Pancreas (tissue), 10 donors: Measurements from ENCODE around the gene TNFSF9. TPM values are rescaled to one million over a fixed set of nuclear protein-coding genes. Genes with fewer than 3 reads are reported as not detected.
A peak's percentile ranks its signal among the peaks of the same experiment; 100 is the strongest.

Source experiments
- ATAC-seq, 4 donors: fragments of 200-7000 bp; cut with Tn5 transposase; one replicate each; pipeline versions ENCODE4 v1.8.0 to v1.9.1; 2020; ENCODE audit warnings: mild to moderate bottlenecking in 4 of 4, moderate library complexity in 4 of 4
- DNase-seq, 6 donors: peaks; one replicate each; pipeline ENCODE4 v3.0.0-alpha.2; 2020
- FAIRE-seq: peaks from 2 replicates; lab custom pipeline; 2012; peaks lifted over from hg19 to GRCh38; lab: Jason Lieb, UNC
- H3K27ac ChIP-seq, 4 donors: fragments of 200-600 bp; sonication (generic); 1 replicate in 3 of 4; 2 replicates in 1 of 4; pipeline versions ENCODE4 v1.5.0 to v1.8.0; 2020
- H3K27me3 ChIP-seq, 4 donors: fragments of 200-600 bp; one replicate each; pipeline ENCODE4 v1.8.0; 2021
- H3K36me3 ChIP-seq, 3 donors: fragments of 200-600 bp; sonication (generic) in 1 of 3; one replicate each; pipeline versions ENCODE4 v1.5.0 to v1.8.0; 2020 to 2021
- H3K4me1 ChIP-seq, 3 donors: fragments of 200-600 bp; one replicate each; pipeline ENCODE4 v1.8.0; 2021
- H3K4me3 ChIP-seq, 4 donors: fragments of 200-600 bp; sonication (generic) in 2 of 4; one replicate each; pipeline versions ENCODE4 v1.5.0 to v1.8.0; 2020 to 2021
- H3K9me3 ChIP-seq, 4 donors: fragments of 200-600 bp; one replicate each; pipeline ENCODE4 v1.8.0; 2021
- CTCF ChIP-seq, 4 donors: fragments of 200-600 bp; sonication (generic) in 3 of 4; IDR thresholded peaks; one replicate each; pipeline versions ENCODE4 v1.5.0 to v1.8.0; 2021; ENCODE audit warnings: antibody characterized with exemption in 4 of 4
- WGBS, 2 donors: extraction: QIAGEN DNeasy Blood & Tissue Kit; methylation state at CpG; one replicate each; pipeline ENCODE4 v1.1.7; 2013; 5-methylcytosine and 5-hydroxymethylcytosine counted together
- intact Hi-C, 3 donors: fragments of 100-400 bp; cut with DNase I; formaldehyde crosslinking; loops; one replicate each; pipeline versions ENCODE4 v1.11.1 to v1.14.2; 2022
- polyA plus RNA-seq, 2 donors: library from polyadenylated mRNA; stranded (reverse); fragments of 200-250 nt; gene quantifications; one replicate each; pipeline ENCODE4 v1.2.3, GENCODE V29; 2013
- total RNA-seq, 6 donors: library from RNA; stranded (reverse); fragmentation: NEBNext Ultra II Directional in 4 of 6; extraction: Animal tissue kit (Norgen Biotek cat#: 25700) in 4 of 6; gene quantifications; one replicate each; pipeline versions ENCODE4 v1.2.1 to v1.2.4, GENCODE V29; 2021 to 2023
- donor health status: healthy with polysubstance abuse.
- donor health status: DM: no; HTN: no; CAD: no; lungs with moderate emphysema.
- donor health status: DM: no; HTN: no; CAD: no.
- donor health status: control.
- donor health status: control.
- donor health status: Bipolar disorder and iron deficiency.
- donor health status: DM: yes; HTN: yes; CAD: no.
- donor health status: DM: no; HTN: no; CAD: no.
- donor health status: DM: no; HTN: no; CAD: no.
- donor health status: DM: yes; HTN: yes; CAD: no.

Gene TNFSF9
- 1 to 10 TPM in 1 of 6 donors, under 1 TPM in 3, not detected in 2; 0.12 to 1.1 (median 0.20) TPM for total RNA-seq
- not detected for polyA plus RNA-seq

GRCh38 chr19:6530386-6531162, at the start of gene TNFSF9:
Gene TNFSF9, plus strand, starts transcription at chr19:6531026. Its CDS starts 11 bp downstream, at chr19:6531037.
- no peak for TF ChIP-seq CTCF (IDR thresholded peaks at IDR 0.05)
- peak; percentile 77 to 95 (median 88) for DNase-seq
- intact Hi-C loops = no loop called here
- Histone ChIP-seq H3K4me3 (peak within 1 kb of the TSS; percentile 26 to 60 (median 51)), H3K36me3 (no peaks in the 10 kb centered on the region), H3K9me3 (no peaks in the 10 kb centered on the region), H3K27me3 (no peaks in the 10 kb centered on the region), H3K4me1 (peaks cover 0 to 5% (median 0%) of the 10 kb centered on the region in 3 donors), H3K27ac (no peak within 1 kb of the TSS)
- WGBS, 2 donors = 1% methylated on average over 26 to 44 of the region's 44 CpGs
- ATAC-seq = peak; percentile 91 to 98 (median 96)
- no peak for FAIRE-seq

GRCh38 chr19:6481541-6482342, 49.1 kb upstream of the TNFSF9 start, which contains the start of gene DENND1C:
Gene DENND1C, minus strand, starts transcription at chr19:6481787. Its CDS starts 92 bp downstream, at chr19:6481695.
- ATAC-seq = peak in 3 of 4 donors; percentile 65 to 88 (median 71)
- no peak for DNase-seq
- H3K27ac ChIP-seq = no peak within 1 kb of the TSS
- intact Hi-C loops = no loop called here
- no peaks in the 10 kb centered on the region for H3K9me3 ChIP-seq
- no peaks in the 10 kb centered on the region for H3K36me3 ChIP-seq
- peaks cover 0 to 2% (median 0%) of the 10 kb centered on the region in 3 donors for H3K4me1 ChIP-seq
- 35 to 41% methylated on average over 24 of the region's 24 CpGs for WGBS, 2 donors
- FAIRE-seq = no peak
- H3K27me3 ChIP-seq = no peaks in the 10 kb centered on the region
- peak in 2 of 4 donors; percentile 20 to 27 for TF ChIP-seq CTCF (IDR thresholded peaks at IDR 0.05)
- peak within 1 kb of the TSS in 1 of 4 donors; percentile 18 for H3K4me3 ChIP-seq

GRCh38 chr19:6482343-6482686, 48.5 kb upstream of the TNFSF9 start:
- FAIRE-seq = no peak
- WGBS, 2 donors = 92 to 95% methylated on average over 8 of the region's 8 CpGs

GRCh38 chr19:6483235-6483634, 47.6 kb upstream of the TNFSF9 start:
- H3K36me3 ChIP-seq = no peaks in the 10 kb centered on the region
- no peak for TF ChIP-seq CTCF (IDR thresholded peaks at IDR 0.05)
- intact Hi-C loops = no loop called here
- 39 to 46% methylated on average over 3 of the region's 3 CpGs for WGBS, 2 donors
- H3K9me3 ChIP-seq = no peaks in the 10 kb centered on the region
- no peak for ATAC-seq
- H3K4me3 ChIP-seq = no peak overlapping the region
- H3K27ac ChIP-seq = no peak overlapping the region
- FAIRE-seq = no peak
- DNase-seq = no peak
- H3K4me1 ChIP-seq = no peaks in the 10 kb centered on the region
- H3K27me3 ChIP-seq = no peaks in the 10 kb centered on the region

More at GRCh38 chr19:6482343-6482686, 48.5 kb upstream of the TNFSF9 start:
- H3K4me1 ChIP-seq = no peaks in the 10 kb centered on the region
- H3K4me3 ChIP-seq = no peak overlapping the region
- intact Hi-C loops = no loop called here
- no peaks in the 10 kb centered on the region for H3K9me3 ChIP-seq
- no peaks in the 10 kb centered on the region for H3K27me3 ChIP-seq
- H3K27ac ChIP-seq = no peak overlapping the region
- no peak for TF ChIP-seq CTCF (IDR thresholded peaks at IDR 0.05)
- no peaks in the 10 kb centered on the region for H3K36me3 ChIP-seq
- DNase-seq (no peak), ATAC-seq (no peak)
